Astrocyte of the spinal cord (primary cell): ENCODE measurements around the gene INAVA.

ENCODE experiments used
- DNase-seq: peaks from one replicate; pipeline ENCODE4 v3.0.0; 2011; ENCODE audit warnings: low read depth, low spot score
- H3K4me3 ChIP-seq: 2 replicates; pipeline ENCODE4 v1.5.1; 2011; ENCODE audit warnings: low read depth, mild to moderate bottlenecking, low read length, moderate library complexity
- CTCF ChIP-seq: IDR thresholded peaks from 2 replicates; pipeline ENCODE4 v1.5.1; 2012; ENCODE audit warnings: low read depth, mild to moderate bottlenecking, low read length, inconsistent platforms
- in situ Hi-C: cut with HindIII; loops from 2 replicates; pipeline ENCODE4 v1.10.0; 2017; ENCODE audit warnings: low sequenced_read_pairs

Gene INAVA

GRCh38 chr1:200912737-200913407 is 18.2 kb downstream of the INAVA start:
- no peak for DNase-seq
- no peak overlapping the region for H3K4me3 ChIP-seq
- in situ Hi-C loops, result no loop called here
- no peak for TF ChIP-seq CTCF

GRCh38 chr1:200916152-200916551 is 21.5 kb downstream of the INAVA start:
- DNase-seq, result no peak
- H3K4me3 ChIP-seq, result no peak overlapping the region
- in situ Hi-C loops, result no loop called here
- TF ChIP-seq CTCF, result no peak

- H3K4me3 ChIP-seq, result no peak overlapping the region
- no peak for DNase-seq
- no peak for TF ChIP-seq CTCF
- in situ Hi-C loops, result no loop called here
These were observed 22.0 kb downstream of the INAVA start for GRCh38 chr1:200916681-200917080.

- in situ Hi-C loops, result no loop called here
- DNase-seq, result no peak
- no peak overlapping the region for H3K4me3 ChIP-seq
- no peak for TF ChIP-seq CTCF
These were observed 22.7 kb downstream of the INAVA start for GRCh38 chr1:200917291-200917817.

- in situ Hi-C loops, result no loop called here
- H3K4me3 ChIP-seq, result no peak overlapping the region
- DNase-seq, result no peak
- TF ChIP-seq CTCF, result no peak
These were observed 23.3 kb downstream of the INAVA start for GRCh38 chr1:200918006-200918405.

- no peak for TF ChIP-seq CTCF
- in situ Hi-C loops, result no loop called here
These were observed 24.7 kb downstream of the INAVA start for GRCh38 chr1:200919386-200919785.

More at GRCh38 chr1:200919386-200919785, 24.7 kb downstream of the INAVA start:
- no peak overlapping the region for H3K4me3 ChIP-seq
- no peak for DNase-seq
